ENCODE data around the gene TMEM223. TPM values are rescaled to one million over a fixed set of nuclear protein-coding genes. Genes with fewer than 3 reads are reported as not detected.
"Not testable (repeated sequence)": the region's sequence is repeated elsewhere in the genome, so short reads cannot be mapped to it uniquely, and the experiment has no call there.

TMEM223 gene, protein sequence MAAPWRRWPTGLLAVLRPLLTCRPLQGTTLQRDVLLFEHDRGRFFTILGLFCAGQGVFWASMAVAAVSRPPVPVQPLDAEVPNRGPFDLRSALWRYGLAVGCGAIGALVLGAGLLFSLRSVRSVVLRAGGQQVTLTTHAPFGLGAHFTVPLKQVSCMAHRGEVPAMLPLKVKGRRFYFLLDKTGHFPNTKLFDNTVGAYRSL
- 1 to 10 TPM; 7.0 to 7.7 TPM for total RNA-seq

- H3K36me3 Mint-ChIP-seq (ENCODE audit: low read depth), result peaks cover 44% of the 10 kb centered on the region
- intact Hi-C loops (cut with micrococcal nuclease), result loop anchor here (1.0 kb wide), 3 partner anchors 14 to 50 kb away; partner anchors contain the start of gene NXF1
- no peaks in the 10 kb centered on the region for H3K27me3 Mint-ChIP-seq (ENCODE audit: low read depth)
- peak; percentile 92 for DNase-seq
- no peaks in the 10 kb centered on the region for H3K9me3 Mint-ChIP-seq
- H3K4me3 Mint-ChIP-seq, result peak within 1 kb of the TSS; percentile 85
- H3K4me1 Mint-ChIP-seq (ENCODE audit: low read depth), result peaks cover 47% of the 10 kb centered on the region
- peak within 1 kb of the TSS; percentile 90 for H3K27ac Mint-ChIP-seq
- CTCF ChIA-PET, result interaction anchor here (0.7 to 1.1 kb wide), 3 partner anchors 32 to 70 kb away, joined by 3 to 4 read pairs (median 4); no protein-coding TSS in a partner anchor
Measured at GRCh38 chr11:62791501-62792201, at the start of gene TMEM223. TSS of gene TMEM223 (minus strand) at chr11:62792006. CDS start at chr11:62791994, 12 bp downstream.

GRCh38 chr11:62840721-62841360, 49.0 kb upstream of the TMEM223 start:
- Mint-ChIP-seq H3K36me3 (ENCODE audit: low read depth) (peaks cover 18% of the 10 kb centered on the region), H3K4me1 (ENCODE audit: low read depth) (peaks cover 30% of the 10 kb centered on the region)
- peak; percentile 94 for DNase-seq
- not testable (repeated sequence) for H3K9me3 Mint-ChIP-seq; H3K4me3 Mint-ChIP-seq; H3K27ac Mint-ChIP-seq; H3K27me3 Mint-ChIP-seq (ENCODE audit: low read depth)
- intact Hi-C loops (cut with micrococcal nuclease), result loop anchor here (1.0 to 5.0 kb wide), 7 partner anchors 49 to 269 kb away; partner anchors contain the start of genes C11orf98, CSKMT, EEF1G and GANAB
- CTCF ChIA-PET, result interaction anchor here (0.6 to 2.8 kb wide), 7 partner anchors 8 to 188 kb away, joined by 3 to 13 read pairs (median 3); partner anchors contain the start of genes INTS5, TEX54 and TMEM179B

GRCh38 chr11:62839050-62839945, 47.5 kb upstream of the TMEM223 start, which contains the start of gene WDR74:
TSS of gene WDR74 (minus strand) at chr11:62839590. CDS start at chr11:62839570, 20 bp downstream.
- Mint-ChIP-seq H3K27ac (no peak within 1 kb of the TSS), H3K4me1 (ENCODE audit: low read depth) (peaks cover 41% of the 10 kb centered on the region), H3K27me3 (ENCODE audit: low read depth) (no peaks in the 10 kb centered on the region), H3K4me3 (no peak within 1 kb of the TSS), H3K36me3 (ENCODE audit: low read depth) (peaks cover 32% of the 10 kb centered on the region), H3K9me3 (no peaks in the 10 kb centered on the region)
- intact Hi-C loops (cut with micrococcal nuclease), result loop anchor here (1.0 kb wide), 5 partner anchors 8 to 78 kb away; partner anchors contain the start of genes NXF1, POLR2G, TAF6L and TMEM179B
- peak; percentile 97 for DNase-seq
- CTCF ChIA-PET, result interaction anchor here (0.8 to 2.8 kb wide), 5 partner anchors 12 to 415 kb away, joined by 3 to 13 read pairs (median 5); partner anchors contain the start of gene TMEM179B

DNA sequence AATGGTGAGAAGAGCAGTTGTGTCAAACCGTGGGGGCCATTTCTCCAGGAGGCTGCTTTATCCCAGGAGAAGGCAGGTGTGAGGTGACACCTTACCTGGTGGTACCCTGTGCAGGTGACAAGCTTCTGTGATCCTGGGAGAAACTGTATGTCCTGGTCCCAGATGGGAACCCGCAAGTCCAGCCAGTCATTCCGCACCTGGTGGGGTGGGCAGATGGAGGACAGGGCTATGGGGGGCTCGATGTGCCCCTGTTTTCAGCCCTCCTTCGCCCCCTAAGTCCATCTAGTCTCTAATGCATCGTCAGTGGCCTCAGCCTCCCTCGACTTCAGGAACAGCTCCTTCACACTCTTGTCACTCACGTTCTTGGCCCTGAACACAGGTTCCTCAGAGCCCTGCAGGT, 43.5 kb upstream of the TMEM223 start:
- no peak overlapping the region for H3K4me3 Mint-ChIP-seq
- no peak for DNase-seq
- peaks cover 37% of the 10 kb centered on the region for H3K36me3 Mint-ChIP-seq (ENCODE audit: low read depth)
- peak overlapping the region; percentile 7 for H3K27ac Mint-ChIP-seq
- H3K27me3 Mint-ChIP-seq (ENCODE audit: low read depth), result no peaks in the 10 kb centered on the region
- peaks cover 53% of the 10 kb centered on the region for H3K4me1 Mint-ChIP-seq (ENCODE audit: low read depth)
- intact Hi-C loops (cut with micrococcal nuclease), result no loop called here
- CTCF ChIA-PET, result interaction anchor here (0.6 to 3.3 kb wide), 2 partner anchors 49 to 567 kb away, joined by 4 to 15 read pairs; partner anchors contain the start of gene TMEM179B
- no peaks in the 10 kb centered on the region for H3K9me3 Mint-ChIP-seq

DNA sequence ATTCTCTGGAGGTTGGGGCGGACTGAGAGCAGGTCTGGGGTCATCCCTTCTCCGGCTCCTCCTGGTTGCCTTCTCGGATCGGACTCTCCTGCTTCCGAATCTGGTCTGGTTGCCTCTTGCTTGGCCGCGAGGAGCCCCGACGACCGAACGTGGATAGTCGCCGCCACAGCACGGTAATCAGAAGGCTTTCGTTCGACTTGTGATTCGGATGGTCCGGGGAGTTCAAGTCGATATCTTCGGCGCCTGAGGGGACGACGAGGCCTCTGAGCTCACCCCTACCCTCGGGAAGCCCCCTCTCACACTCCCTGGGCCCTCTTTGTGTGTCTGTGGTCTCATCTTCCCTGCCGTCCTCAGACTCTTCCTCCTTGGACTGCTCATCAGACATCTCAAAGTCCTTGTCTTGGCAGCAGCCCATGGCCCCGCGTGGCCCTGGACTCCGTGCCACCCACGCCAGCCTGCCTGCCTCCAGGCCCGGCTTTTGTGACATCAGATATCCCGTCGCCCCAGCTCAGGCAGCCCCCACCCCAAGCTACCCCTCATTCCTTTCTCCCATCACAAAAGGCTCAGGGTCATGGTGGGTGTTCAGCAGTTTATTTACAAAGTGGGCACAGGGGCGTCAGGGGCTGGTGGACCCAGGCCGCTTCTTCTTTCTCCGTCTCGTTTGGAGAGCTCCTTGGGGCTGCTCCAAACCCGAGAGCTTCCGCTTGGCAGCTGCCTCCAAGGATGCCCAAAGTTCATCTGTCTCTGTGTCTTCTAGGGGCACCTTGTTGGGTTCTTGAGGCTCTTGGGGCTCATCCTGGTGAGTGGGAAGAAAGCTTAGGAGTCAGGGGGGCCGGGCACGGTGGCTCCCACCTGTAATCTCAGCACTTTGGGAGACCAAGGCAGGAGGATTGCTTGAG, 40.8 kb upstream of the TMEM223 start, which contains the start of gene TEX54:
Gene TEX54, minus strand, starts transcription at position 506 of the 899 bp plus-strand sequence.
- CTCF ChIA-PET, result interaction anchor here (0.8 to 1.8 kb wide), 3 partner anchors 9 to 46 kb away, joined by 3 to 12 read pairs (median 3); no protein-coding TSS in a partner anchor
- peak within 1 kb of the TSS; percentile 100 for H3K27ac Mint-ChIP-seq
- H3K36me3 Mint-ChIP-seq (ENCODE audit: low read depth), result peaks cover 28% of the 10 kb centered on the region
- peaks cover 51% of the 10 kb centered on the region for H3K4me1 Mint-ChIP-seq (ENCODE audit: low read depth)
- intact Hi-C loops (cut with micrococcal nuclease), result loop anchor here (1.0 kb wide), 2 partner anchors 27 to 49 kb away; partner anchors contain the start of gene NXF1
- peak within 1 kb of the TSS; percentile 99 for H3K4me3 Mint-ChIP-seq
- no peak for DNase-seq
- no peaks in the 10 kb centered on the region for H3K27me3 Mint-ChIP-seq (ENCODE audit: low read depth)
- H3K9me3 Mint-ChIP-seq, result no peaks in the 10 kb centered on the region

DNA sequence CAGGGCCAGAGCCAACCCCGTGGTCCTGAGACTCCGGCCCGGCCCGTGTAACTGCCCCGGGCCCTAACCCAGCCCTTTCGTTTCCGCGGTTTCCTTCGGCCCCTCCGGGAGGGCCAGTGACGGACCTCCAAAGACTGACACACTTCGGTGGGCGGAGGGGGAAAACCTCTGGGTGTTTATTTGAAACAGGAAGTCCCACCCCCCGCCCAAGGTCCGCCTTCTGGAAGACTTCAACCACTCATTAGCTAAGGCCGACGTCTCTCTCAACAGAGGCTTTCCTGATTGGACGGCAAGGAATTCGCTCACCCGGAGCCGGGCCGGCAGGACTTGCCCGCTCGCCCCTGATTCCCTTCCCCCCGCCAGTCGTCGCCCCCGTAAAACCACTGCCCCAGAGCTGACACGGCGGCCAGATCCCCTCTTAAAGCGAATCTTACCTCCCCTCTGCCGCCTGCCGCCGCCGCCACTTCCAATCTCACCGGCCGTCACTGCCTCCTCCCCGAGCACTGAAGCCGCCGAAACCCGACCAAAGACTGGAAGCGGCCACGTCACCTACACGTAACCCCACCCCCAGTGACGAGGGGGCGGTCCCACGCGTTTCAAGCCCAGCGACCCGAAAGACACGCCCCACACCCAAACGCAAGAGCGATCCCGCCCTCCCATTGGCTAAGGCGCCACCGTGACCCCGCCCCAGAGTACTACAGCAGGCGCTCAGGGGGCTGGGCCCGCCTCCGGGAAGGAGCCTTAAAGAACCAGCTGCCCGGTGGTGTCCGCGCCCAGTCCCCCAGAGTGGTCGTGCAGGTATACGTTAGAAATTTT, 39.9 kb upstream of the TMEM223 start, which contains the start of gene STX5:
Gene STX5, minus strand, starts transcription at position 532 of the 816 bp plus-strand sequence. CDS start 808 bp downstream, outside the sequence.
- Mint-ChIP-seq H3K36me3 (ENCODE audit: low read depth) (peaks cover 23% of the 10 kb centered on the region), H3K27ac (peak within 1 kb of the TSS; percentile 100), H3K4me3 (peak within 1 kb of the TSS; percentile 99), H3K9me3 (no peaks in the 10 kb centered on the region), H3K27me3 (ENCODE audit: low read depth) (no peaks in the 10 kb centered on the region), H3K4me1 (ENCODE audit: low read depth) (peaks cover 47% of the 10 kb centered on the region)
- CTCF ChIA-PET, result interaction anchor here (0.6 to 1.8 kb wide), 5 partner anchors 10 to 177 kb away, joined by 3 to 12 read pairs (median 3); no protein-coding TSS in a partner anchor
- DNase-seq, result peak; percentile 100
- intact Hi-C loops (cut with micrococcal nuclease), result loop anchor here (1.0 kb wide), 6 partner anchors 8 to 104 kb away; partner anchors contain the start of genes HNRNPUL2, NXF1, TMEM179B and TMEM223

- Mint-ChIP-seq H3K4me1 (ENCODE audit: low read depth) (peaks cover 40% of the 10 kb centered on the region), H3K36me3 (ENCODE audit: low read depth) (peaks cover 19% of the 10 kb centered on the region), H3K27ac (peak overlapping the region; percentile 100), H3K9me3 (no peaks in the 10 kb centered on the region), H3K4me3 (peak overlapping the region; percentile 99), H3K27me3 (ENCODE audit: low read depth) (no peaks in the 10 kb centered on the region)
- CTCF ChIA-PET, result interaction anchor here (0.6 to 1.8 kb wide), 3 partner anchors 37 to 45 kb away, joined by 3 to 12 read pairs (median 5); no protein-coding TSS in a partner anchor
- intact Hi-C loops (cut with micrococcal nuclease), result loop anchor here (1.0 kb wide), 4 partner anchors 8 to 104 kb away; partner anchors contain the start of genes HNRNPUL2, TMEM179B, TMEM223 and WDR74
- DNase-seq, result peak; percentile 23
Measured at GRCh38 chr11:62830904-62831519, 39.2 kb upstream of the TMEM223 start.

- H3K27me3 Mint-ChIP-seq (ENCODE audit: low read depth); H3K4me3 Mint-ChIP-seq; DNase-seq; intact Hi-C loops (cut with micrococcal nuclease); H3K27ac Mint-ChIP-seq; H3K9me3 Mint-ChIP-seq: not testable (repeated sequence)
- CTCF ChIA-PET, result interaction anchor here (1.0 to 1.9 kb wide), 4 partner anchors 12 to 101 kb away, joined by 3 to 9 read pairs (median 4); partner anchors contain the start of genes HNRNPUL2 and TMEM179B
- H3K4me1 Mint-ChIP-seq (ENCODE audit: low read depth), result peaks cover 19% of the 10 kb centered on the region
- peaks cover 15% of the 10 kb centered on the region for H3K36me3 Mint-ChIP-seq (ENCODE audit: low read depth)
Measured at GRCh38 chr11:62828130-62828529, 36.3 kb upstream of the TMEM223 start.

DNA sequence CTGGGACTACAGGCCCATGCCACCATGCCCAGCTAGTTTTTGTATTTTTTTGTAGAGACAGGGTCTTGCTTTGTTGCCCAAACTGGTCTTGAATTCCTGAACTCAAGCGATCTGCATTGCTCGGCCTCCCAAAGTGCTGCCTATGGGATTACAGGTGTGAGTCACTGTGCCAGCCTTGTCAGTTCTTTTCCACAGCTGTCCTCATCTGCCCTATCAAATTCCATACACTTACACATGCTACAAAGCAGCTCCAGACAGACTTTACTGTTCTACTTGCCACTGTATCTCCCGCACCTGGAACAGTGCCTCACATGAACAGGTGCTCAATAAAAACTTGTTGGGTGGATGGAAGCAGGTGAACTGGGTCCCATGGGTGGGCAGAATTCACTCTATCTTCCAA, 31.9 kb upstream of the TMEM223 start:
- no peak for DNase-seq
- no peak overlapping the region for H3K4me3 Mint-ChIP-seq
- no peaks in the 10 kb centered on the region for H3K27me3 Mint-ChIP-seq (ENCODE audit: low read depth)
- intact Hi-C loops (cut with micrococcal nuclease), result no loop called here
- no peak overlapping the region for H3K27ac Mint-ChIP-seq
- no peaks in the 10 kb centered on the region for H3K9me3 Mint-ChIP-seq
- peaks cover 21% of the 10 kb centered on the region for H3K36me3 Mint-ChIP-seq (ENCODE audit: low read depth)
- CTCF ChIA-PET, result interaction anchor here (0.6 to 1.7 kb wide), 4 partner anchors 13 to 37 kb away, joined by 3 to 5 read pairs (median 3); no protein-coding TSS in a partner anchor
- peaks cover 2% of the 10 kb centered on the region for H3K4me1 Mint-ChIP-seq (ENCODE audit: low read depth)
